Epidermal melanocyte (primary cell): ENCODE data around the gene NEDD4.
"Not testable (repeated sequence)": the region's sequence is repeated elsewhere in the genome, so short reads cannot be mapped to it uniquely, and the experiment has no call there.

Source experiments
- DNase-seq: peaks from one replicate; pipeline ENCODE4 v3.0.0; 2011; ENCODE audit warnings: low spot score; ENCODE audit not compliant: insufficient read length

NEDD4 gene

GRCh38 chr15:55897560-55898336, 95.7 kb downstream of the NEDD4 start:
- DNase-seq, result peak; percentile 59

GRCh38 chr15:55894399-55894965, 98.9 kb downstream of the NEDD4 start:
- no peak for DNase-seq

DNA sequence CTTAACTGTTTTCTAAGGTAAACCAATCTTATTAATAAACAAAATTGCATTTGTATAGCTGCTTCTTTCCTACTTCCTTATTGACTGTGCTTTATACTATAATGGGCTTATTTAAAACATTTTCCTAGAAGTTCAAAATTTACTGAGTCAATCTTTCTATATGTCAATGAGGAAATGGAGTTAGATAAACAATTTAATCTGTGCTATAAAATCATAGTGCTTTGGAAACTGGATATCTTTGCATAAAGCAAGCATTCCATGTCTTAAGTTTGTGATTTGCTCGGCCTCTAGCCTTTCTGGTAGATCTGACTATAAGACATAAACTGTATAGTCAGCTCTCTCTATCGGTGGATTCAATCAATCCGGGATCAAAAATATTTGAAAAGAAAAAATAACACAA, 99.6 kb downstream of the NEDD4 start:
- DNase-seq, result no peak

GRCh38 chr15:55891196-55891595, 102.2 kb downstream of the NEDD4 start:
- DNase-seq, result no peak

GRCh38 chr15:55884223-55884622, 109.2 kb downstream of the NEDD4 start:
- DNase-seq, result no peak

- DNase-seq, result no peak
These were observed 114.2 kb downstream of the NEDD4 start for GRCh38 chr15:55879181-55879580.

DNA sequence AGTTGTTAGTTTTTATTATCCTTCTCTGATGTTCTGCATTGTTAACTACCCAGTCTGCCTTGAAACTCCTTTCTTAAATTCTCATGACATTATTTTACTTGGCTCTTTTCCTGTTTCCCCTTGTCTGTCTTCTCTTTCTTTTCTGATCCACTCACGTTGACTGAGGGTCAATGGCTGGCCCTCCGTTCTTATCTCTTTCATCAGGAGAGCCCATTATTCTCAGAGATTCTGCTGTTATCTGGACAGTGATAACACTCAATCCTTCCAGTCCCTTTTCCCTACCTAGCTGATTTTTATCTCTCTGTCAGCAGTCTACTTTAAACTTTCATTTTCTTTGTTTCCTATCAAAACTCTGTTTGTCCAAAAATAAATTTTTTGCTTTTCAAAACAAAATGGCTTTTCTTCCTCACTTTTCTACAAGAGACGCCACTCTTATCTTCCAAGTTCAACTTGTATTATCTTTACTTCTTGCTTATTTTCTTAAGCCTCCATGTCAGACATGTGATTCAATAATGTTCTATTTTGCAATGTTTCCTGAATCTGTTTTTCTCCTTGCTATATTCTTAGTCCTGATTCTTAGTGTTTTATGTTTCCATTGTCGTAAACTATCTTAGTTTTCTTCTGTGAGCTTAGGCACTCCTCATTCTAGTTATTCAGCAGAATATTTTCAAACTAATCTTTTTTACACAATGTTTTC, 120.2 kb downstream of the NEDD4 start:
- DNase-seq, result no peak

- no peak for DNase-seq
These were observed 120.9 kb downstream of the NEDD4 start for GRCh38 chr15:55872471-55872870.

- DNase-seq, result no peak
These were observed 123.8 kb downstream of the NEDD4 start for GRCh38 chr15:55869660-55870059.

GRCh38 chr15:55868707-55869106, 124.7 kb downstream of the NEDD4 start:
- no peak for DNase-seq

DNA sequence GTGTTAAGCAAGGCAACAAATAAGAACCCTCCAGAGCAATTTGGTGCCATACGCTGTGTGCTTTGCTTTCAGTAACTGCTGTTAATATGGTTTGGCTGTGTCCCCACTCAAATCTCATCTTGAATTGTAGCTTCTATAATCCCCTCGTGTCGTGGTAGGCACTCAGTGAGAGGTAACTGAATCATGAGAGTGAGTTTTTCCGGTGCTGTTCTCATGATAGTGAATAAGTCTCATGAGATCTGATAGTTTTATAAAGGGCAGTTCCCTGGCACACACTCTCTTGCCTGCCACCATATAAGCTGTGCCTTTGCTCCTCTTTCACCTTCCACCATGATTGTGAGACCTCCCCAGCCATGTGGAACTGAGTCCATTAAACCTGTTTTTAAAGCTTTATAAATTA, 125.1 kb downstream of the NEDD4 start:
- DNase-seq, result not testable (repeated sequence)

- DNase-seq, result no peak
These were observed 129.5 kb downstream of the NEDD4 start for GRCh38 chr15:55863911-55864310.

DNA sequence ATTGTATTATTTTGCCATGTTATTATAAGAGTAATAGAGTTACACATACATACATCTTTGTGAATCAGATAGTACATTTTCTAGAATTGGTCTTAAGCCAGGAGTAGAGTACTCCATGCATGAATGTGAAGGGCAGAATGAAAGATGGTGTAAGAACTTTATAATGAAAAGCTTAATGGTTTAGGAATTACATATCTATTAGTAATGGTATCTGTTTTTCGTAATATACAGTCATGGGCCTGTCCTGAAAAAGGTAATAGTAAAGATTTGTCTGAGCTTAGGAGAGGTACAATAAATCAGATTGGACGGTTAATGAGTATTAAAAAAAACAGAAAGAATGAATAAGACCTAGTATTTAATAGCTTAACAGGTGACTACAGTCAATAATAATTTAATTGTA, 132.3 kb downstream of the NEDD4 start:
- DNase-seq, result no peak

DNA sequence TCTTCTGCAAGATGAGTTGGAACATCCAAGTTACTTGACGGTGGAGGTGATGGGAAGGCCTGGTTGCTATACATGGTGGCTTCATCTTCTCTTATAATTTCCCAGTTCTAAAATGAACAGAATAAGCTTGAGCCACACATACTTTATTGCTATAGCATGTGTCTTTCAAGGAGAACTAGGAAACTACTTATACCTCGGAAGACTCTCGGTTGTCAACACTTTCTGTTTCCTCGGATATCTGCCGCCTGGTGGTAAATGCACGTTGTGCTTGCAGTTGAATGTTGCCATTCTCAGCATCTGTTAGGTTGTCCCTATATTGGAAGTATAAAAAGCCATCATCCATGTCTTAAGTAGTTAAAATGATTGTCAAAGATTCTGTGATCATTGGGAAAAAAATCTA, 132.9 kb downstream of the NEDD4 start:
- no peak for DNase-seq

DNA sequence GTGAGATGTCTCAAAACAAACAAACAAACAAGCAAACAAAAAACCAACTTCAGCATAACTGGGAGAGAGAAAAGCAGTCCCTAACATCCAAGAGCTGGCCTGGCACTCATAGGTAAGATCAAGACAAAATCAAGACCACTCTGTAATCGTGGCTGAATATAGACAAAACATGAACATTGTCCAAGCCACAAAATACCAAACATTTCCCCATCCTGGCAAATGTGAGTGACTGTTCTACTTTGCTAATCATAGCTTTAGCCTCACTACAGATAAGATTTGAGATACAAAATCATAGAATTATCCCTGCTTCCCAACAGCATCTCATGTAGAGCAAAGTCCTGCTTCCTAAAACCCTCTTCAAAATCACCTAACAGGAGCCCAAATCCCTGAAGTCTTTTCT, 133.7 kb downstream of the NEDD4 start:
- DNase-seq, result no peak

- DNase-seq, result no peak
These were observed 134.8 kb downstream of the NEDD4 start for GRCh38 chr15:55858661-55859060.

DNA sequence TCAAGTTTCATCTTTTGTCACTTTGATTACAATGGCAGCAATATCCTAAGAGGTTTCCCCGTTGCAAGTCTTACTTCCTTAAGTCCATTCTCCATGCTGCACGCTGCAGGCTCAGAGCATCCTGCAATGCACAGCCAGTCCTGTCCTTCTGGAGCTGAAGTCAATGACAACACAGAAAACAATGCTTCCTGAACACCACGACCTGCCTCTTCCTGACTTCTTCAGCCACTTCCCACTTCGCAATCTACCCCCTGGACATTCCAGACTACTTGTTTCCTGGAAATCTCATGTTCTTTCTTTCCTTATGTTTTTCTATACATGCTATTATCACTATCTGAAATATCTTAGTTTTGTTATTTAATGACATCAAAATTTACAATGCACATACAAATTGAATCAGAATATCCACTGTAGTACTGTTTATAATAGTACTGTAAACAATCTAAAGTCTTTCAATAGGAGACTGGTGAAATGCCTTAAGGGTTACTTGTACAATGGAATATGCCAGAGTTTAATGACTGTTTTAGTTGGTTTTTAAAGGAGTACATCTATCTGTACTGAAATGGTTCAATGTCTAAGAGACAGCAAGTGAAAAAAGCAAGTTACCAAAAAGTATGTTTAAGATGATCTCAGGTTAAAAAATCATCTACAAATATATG, 136.8 kb downstream of the NEDD4 start:
- DNase-seq, result no peak

DNA sequence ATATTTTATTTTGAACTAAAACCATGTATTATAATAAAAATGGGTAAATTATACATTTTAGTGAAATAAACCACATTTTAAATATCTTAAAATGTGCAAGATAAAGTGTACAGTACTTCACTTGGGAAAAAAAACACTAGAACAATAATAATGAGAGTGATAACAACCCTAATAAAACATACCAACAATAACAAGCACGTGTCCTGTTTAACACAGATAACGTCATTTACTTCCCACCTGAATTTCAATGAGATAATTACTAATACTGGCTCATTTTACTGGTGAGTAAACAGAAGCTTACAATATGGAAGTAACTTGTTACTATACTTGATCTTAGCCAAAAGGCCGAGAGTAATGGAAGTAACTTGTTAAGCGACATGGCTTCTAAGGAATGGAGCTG, 140.3 kb downstream of the NEDD4 start:
- no peak for DNase-seq

DNA sequence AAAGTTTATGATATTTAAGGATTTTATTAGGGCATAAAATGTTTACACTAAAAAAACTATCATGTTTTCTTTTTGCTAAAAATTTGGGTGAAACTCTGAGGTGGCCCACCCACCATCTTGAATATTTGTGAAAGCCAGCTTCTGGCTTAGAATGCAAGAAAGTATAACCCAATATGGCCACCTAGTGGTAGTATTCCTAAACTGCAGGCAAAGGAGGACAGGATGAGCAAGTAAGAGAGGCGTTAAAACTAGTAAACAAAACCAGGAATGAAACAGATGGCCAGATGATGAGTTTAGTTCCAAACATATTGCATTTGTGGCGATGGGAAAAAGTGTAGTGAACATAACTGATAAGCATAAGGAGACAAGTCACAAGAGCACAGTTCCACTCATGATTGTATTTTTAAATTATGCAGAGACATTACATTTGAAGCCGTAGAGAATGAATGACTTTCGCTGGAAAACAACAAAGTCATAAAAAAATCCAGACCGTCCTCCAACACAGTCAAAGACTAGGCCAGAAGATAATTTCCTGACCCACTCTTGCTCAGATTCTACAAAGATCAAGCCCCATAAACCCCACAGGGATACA, 147.2 kb downstream of the NEDD4 start:
- DNase-seq, result peak; percentile 43

GRCh38 chr15:55842897-55843296, 150.5 kb downstream of the NEDD4 start:
- DNase-seq, result not testable (repeated sequence)

DNA sequence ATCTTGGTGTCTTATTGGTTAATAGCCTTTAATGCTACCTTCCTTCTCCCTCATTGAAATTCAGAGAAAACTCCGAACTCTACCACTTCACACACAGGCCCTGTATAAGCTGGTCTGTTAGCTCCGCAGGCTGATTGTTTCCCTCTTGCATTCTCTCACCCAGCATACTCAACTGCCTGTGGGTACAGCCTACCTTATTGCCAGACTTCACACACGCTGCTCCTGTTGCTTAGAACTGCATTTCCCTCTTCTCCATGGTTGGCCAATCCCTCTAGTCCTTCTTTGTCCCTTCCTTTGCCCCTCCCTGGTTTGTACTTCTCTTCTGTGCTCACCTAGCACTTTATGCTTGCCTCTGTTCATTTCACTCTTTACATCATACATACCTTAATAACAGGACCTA, 157.5 kb downstream of the NEDD4 start:
- DNase-seq, result no peak

- no peak for DNase-seq
These were observed 159.1 kb downstream of the NEDD4 start for GRCh38 chr15:55834331-55834730.
